Measurements from ENCODE around the gene CARM1. TPM values are rescaled to one million over a fixed set of nuclear protein-coding genes. Genes with fewer than 3 reads are reported as not detected.

CARM1 gene
- total and polyA plus RNA-seq, 2 of the 13 experiments (the other 11 are each of a cell fraction or from before 2014, with no cell fraction given), result 27.6 to 55.8 TPM

GRCh38 chr19:10919352-10920287 lies 48.3 kb downstream of the CARM1 start:
- H3K9ac ChIP-seq (ENCODE audit: insufficient read depth, low read depth, low read length), result no peak overlapping the region
- no peaks in the 10 kb centered on the region for H4K20me1 ChIP-seq (ENCODE audit: insufficient read depth, low read length)
- H3K4me3 ChIP-seq (replicated peaks in 1 of 3; ENCODE audit: insufficient read depth in 1 of 3, low read depth in 2 of 3, low read length in 3 of 3), result no peak overlapping the region
- H3K9me3 ChIP-seq (ENCODE audit: low read length), result no peaks in the 10 kb centered on the region
- in situ Hi-C loops (cut with HindIII; ENCODE audit: extremely low pct_ligation_motif_present, low pct_unique_long_range_greater_than_20kb) (no loop called here), intact Hi-C loops (cut with micrococcal nuclease; ENCODE audit: unreplicated experiment) (loop anchor here (10.0 kb wide), 1 partner anchor 45 kb away; the partner anchor contains the start of gene CARM1)
- DNase-seq (ENCODE audit: low spot score), result no peak
- no peak for FAIRE-seq
- peaks cover 36 to 58% of the 10 kb centered on the region in 2 experiments; a peak in 4 of 5 replicates for H3K36me3 ChIP-seq (replicated peaks in 1 of 2; ENCODE audit: control insufficient read depth in 1 of 2, insufficient read depth in 2 of 2, low read length in 2 of 2)
- H2AFZ ChIP-seq (ENCODE audit: low read length), result no peak overlapping the region
- H3K4me2 ChIP-seq (ENCODE audit: low read depth, low read length), result no peak overlapping the region
- no peak overlapping the region for H3K27ac ChIP-seq (ENCODE audit: extremely low read length, insufficient read depth, low read length)
- TF ChIP-seq GATA4 (IDR thresholded peaks at IDR 0.05; ENCODE audit: borderline replicate concordance, low read depth) (no peak), AGO2 (optimal IDR thresholded peaks at IDR 0.05; ENCODE audit: low read depth, low read length) (peak; percentile 82)
- no peak for ATAC-seq
- ChIA-PET CTCF (ENCODE audit: low intra/inter-chr PET ratio, low total read pairs) (no interaction called here), POLR2A (no interaction called here)
- H3K27me3 ChIP-seq (ENCODE audit: control insufficient read depth in 1 of 2, insufficient read depth in 2 of 2, low read length in 2 of 2), result no peaks in the 10 kb centered on the region
- WGBS (ENCODE audit: low lambda C conversion rate), result 94% methylated on average over 22 of the region's 26 CpGs
- no TSS peak for BruUV-seq (replicated peaks)
- no peaks in the 10 kb centered on the region for H3K4me1 ChIP-seq (ENCODE audit: insufficient read depth, low read length)
- H3K79me2 ChIP-seq (ENCODE audit: insufficient read depth, low read length), result no peaks in the 10 kb centered on the region

DNA sequence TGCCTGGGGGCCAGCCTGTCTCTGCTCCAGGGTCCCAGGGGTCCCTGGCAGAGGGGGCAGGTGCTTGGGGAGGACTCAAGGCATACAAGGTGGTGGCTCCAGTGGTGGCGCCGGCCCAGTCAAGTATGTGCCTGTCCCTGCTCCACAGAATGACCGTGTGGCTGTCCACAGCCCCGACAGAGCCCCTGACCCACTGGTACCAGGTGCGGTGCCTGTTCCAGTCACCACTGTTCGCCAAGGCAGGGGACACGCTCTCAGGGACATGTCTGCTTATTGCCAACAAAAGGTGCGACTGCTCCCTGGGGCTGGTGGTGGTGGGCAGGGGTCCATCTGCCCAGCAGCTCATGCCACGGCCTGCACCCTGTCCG lies 48.9 kb downstream of the CARM1 start:
- ChIA-PET POLR2A (no interaction called here), CTCF (ENCODE audit: low intra/inter-chr PET ratio, low total read pairs) (no interaction called here)
- FAIRE-seq (no peak), DNase-seq (ENCODE audit: low spot score) (no peak), ATAC-seq (no peak)
- Histone ChIP-seq H2AFZ (ENCODE audit: low read length) (no peak overlapping the region), H3K27me3 (ENCODE audit: control insufficient read depth in 1 of 2, insufficient read depth in 2 of 2, low read length in 2 of 2) (no peaks in the 10 kb centered on the region), H3K9ac (ENCODE audit: insufficient read depth, low read depth, low read length) (no peak overlapping the region), H3K36me3 (replicated peaks in 1 of 2; ENCODE audit: control insufficient read depth in 1 of 2, insufficient read depth in 2 of 2, low read length in 2 of 2) (peaks cover 35 to 55% of the 10 kb centered on the region in 2 experiments; a peak in 4 of 5 replicates), H3K4me2 (ENCODE audit: low read depth, low read length) (no peak overlapping the region), H3K9me3 (ENCODE audit: low read length) (no peaks in the 10 kb centered on the region), H3K4me1 (ENCODE audit: insufficient read depth, low read length) (no peaks in the 10 kb centered on the region), H3K27ac (ENCODE audit: extremely low read length, insufficient read depth, low read length) (no peak overlapping the region), H4K20me1 (ENCODE audit: insufficient read depth, low read length) (no peaks in the 10 kb centered on the region), H3K79me2 (ENCODE audit: insufficient read depth, low read length) (no peaks in the 10 kb centered on the region), H3K4me3 (replicated peaks in 1 of 3; ENCODE audit: insufficient read depth in 1 of 3, low read depth in 2 of 3, low read length in 3 of 3) (no peak overlapping the region)
- BruUV-seq (replicated peaks), result no TSS peak
- intact Hi-C loops (cut with micrococcal nuclease; ENCODE audit: unreplicated experiment), result loop anchor here (10.0 kb wide), 1 partner anchor 45 kb away; the partner anchor contains the start of gene CARM1
- in situ Hi-C loops (cut with HindIII; ENCODE audit: extremely low pct_ligation_motif_present, low pct_unique_long_range_greater_than_20kb), result no loop called here
- no CpG with 5 or more reads among the region's 10 CpGs for WGBS (ENCODE audit: low lambda C conversion rate)
- TF ChIP-seq, protein P1, sequence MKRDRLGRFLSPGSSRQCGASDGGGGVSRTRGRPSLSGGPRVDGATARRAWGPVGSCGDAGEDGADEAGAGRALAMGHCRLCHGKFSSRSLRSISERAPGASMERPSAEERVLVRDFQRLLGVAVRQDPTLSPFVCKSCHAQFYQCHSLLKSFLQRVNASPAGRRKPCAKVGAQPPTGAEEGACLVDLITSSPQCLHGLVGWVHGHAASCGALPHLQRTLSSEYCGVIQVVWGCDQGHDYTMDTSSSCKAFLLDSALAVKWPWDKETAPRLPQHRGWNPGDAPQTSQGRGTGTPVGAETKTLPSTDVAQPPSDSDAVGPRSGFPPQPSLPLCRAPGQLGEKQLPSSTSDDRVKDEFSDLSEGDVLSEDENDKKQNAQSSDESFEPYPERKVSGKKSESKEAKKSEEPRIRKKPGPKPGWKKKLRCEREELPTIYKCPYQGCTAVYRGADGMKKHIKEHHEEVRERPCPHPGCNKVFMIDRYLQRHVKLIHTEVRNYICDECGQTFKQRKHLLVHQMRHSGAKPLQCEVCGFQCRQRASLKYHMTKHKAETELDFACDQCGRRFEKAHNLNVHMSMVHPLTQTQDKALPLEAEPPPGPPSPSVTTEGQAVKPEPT (CRISPR knock-in tag; IDR thresholded peaks at IDR 0.05; ENCODE audit: low read depth), result no peak
- no peak for TF ChIP-seq CAMTA2 (CRISPR knock-in tag; IDR thresholded peaks at IDR 0.05; ENCODE audit: borderline replicate concordance)
- no peak for TF ChIP-seq ZKSCAN5 (CRISPR knock-in tag; IDR thresholded peaks at IDR 0.05)
- TF ChIP-seq, protein P2, sequence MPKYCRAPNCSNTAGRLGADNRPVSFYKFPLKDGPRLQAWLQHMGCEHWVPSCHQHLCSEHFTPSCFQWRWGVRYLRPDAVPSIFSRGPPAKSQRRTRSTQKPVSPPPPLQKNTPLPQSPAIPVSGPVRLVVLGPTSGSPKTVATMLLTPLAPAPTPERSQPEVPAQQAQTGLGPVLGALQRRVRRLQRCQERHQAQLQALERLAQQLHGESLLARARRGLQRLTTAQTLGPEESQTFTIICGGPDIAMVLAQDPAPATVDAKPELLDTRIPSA (CRISPR knock-in tag; IDR thresholded peaks at IDR 0.05; ENCODE audit: borderline replicate concordance), result no peak
- no peak for TF ChIP-seq CREM (IDR thresholded peaks at IDR 0.05)
- no peak for TF ChIP-seq CREM (CRISPR knock-in tag; IDR thresholded peaks at IDR 0.05)
